Measurements from ENCODE around the gene AK9.
"Not testable (repeated sequence)": the region's sequence is repeated elsewhere in the genome, so short reads cannot be mapped to it uniquely, and the experiment has no call there.

AK9 gene

GRCh38 chr6:109628158-109629000 is 62.6 kb downstream of the AK9 start:
- H3K4me3 ChIP-seq (ENCODE audit: low read depth, low read length): no peak overlapping the region

GRCh38 chr6:109626311-109626710 is 64.7 kb downstream of the AK9 start:
- H3K4me3 ChIP-seq (ENCODE audit: low read depth, low read length): no peak overlapping the region

DNA sequence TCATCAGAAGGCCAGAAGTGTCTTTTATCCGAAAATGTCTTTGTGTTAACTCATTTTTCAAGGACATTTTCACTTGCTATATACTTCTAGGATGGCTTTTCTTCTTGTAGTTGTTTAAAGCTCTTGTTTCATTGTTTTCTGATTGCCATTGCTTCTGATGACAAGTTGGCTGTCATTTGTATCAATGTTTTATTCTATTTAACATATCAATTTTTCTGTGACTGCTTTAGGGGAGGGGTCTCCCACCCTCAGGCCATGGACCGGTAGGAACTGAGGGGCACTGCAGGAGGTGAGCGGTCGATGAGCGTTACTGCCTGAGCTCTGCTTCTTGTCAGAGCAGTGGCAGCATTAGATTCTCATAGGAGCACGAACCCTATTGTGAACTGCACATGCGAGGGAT is 65.8 kb downstream of the AK9 start:
- no peak overlapping the region for H3K4me3 ChIP-seq (ENCODE audit: low read depth, low read length)

DNA sequence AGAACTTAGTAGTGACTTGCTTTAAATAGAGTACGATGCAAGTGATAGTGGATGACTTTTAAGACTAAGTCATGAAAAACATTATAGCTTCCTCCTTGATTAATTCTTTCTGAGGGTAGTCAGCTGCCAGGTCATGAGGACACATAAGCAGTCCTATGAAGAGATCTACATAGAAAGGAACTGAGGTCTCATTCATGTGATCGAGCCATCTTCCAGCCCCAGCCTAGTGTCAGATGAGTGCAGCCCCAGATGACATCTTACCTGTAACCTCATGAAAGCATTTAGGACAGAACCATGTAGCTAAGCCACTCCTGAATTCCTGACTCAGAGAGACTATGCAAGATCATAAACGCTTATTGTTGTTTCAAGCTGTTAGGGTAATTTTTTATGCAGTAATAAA is 67.7 kb downstream of the AK9 start:
- no peak overlapping the region for H3K4me3 ChIP-seq (ENCODE audit: low read depth, low read length)

- no peak overlapping the region for H3K4me3 ChIP-seq (ENCODE audit: low read depth, low read length)
These were observed 78.7 kb downstream of the AK9 start for GRCh38 chr6:109612268-109612667.

- H3K4me3 ChIP-seq (ENCODE audit: low read depth, low read length): no peak overlapping the region
These were observed 79.5 kb downstream of the AK9 start for GRCh38 chr6:109611502-109611901.

GRCh38 chr6:109610590-109610989 is 80.4 kb downstream of the AK9 start:
- no peak overlapping the region for H3K4me3 ChIP-seq (ENCODE audit: low read depth, low read length)

GRCh38 chr6:109609737-109610136 is 81.3 kb downstream of the AK9 start:
- no peak overlapping the region for H3K4me3 ChIP-seq (ENCODE audit: low read depth, low read length)

DNA sequence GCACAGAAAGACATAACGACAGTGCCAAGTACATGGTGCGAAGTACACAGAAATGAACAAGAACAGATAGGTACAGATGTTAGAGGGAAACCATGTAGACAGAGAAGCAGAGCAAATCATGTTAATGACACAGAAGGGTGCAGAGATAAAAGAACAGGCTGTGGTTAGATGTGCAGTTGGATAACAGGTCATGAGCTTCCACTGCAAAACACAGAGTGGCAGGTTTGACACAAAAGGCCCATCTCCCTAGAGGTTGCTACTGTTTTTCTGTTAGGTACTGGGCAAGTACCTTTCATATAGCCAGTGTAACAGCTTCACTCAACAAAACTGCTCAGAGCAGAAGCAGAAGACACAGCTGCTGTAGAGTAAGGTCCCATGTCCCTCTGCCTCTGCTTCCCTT is 84.6 kb downstream of the AK9 start:
- no peak overlapping the region for H3K4me3 ChIP-seq (ENCODE audit: low read depth, low read length)

DNA sequence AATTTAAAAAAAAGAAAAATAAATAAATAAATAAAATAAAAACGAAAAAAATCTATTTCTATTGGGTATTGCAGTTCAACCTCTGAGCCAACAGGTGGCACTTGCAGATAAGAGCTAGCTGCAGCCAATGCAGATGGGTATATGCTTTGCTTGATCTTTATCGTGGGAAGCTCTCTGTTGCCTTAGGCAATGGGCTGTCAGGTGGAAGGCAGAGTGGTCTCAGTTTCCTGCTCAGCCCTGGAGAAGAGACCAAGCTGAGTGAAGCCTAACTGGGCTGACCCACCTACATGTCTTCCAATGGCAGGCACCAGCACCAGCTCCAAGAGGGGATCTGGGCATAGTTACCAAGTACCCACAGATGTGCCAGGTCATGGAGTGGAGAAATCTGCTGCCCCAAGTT is 95.0 kb downstream of the AK9 start:
- no peak overlapping the region for H3K4me3 ChIP-seq (ENCODE audit: low read depth, low read length)

DNA sequence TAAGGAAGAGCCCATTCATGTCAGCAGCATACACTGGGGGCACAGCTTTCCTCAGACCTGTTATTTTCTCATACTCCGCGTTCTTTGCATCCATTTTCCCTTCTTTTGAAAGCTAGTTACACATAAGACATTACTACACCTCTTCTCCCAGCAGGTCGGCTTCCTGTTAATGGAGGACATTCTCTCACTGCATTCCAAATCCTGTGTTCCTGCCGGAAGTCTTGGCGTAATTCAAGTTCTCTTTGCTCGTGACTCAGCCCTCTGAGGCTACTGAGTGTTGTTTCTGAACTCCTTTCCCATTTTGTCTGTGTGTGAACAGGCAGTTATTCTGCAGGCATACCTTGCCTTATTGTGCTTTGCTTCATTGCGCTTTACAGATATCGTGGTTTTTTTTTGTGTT is 110.5 kb downstream of the AK9 start:
- H3K4me3 ChIP-seq (ENCODE audit: low read depth, low read length): no peak overlapping the region

- H3K4me3 ChIP-seq (ENCODE audit: low read depth, low read length): no peak overlapping the region
These were observed 111.6 kb downstream of the AK9 start for GRCh38 chr6:109579361-109579760.

DNA sequence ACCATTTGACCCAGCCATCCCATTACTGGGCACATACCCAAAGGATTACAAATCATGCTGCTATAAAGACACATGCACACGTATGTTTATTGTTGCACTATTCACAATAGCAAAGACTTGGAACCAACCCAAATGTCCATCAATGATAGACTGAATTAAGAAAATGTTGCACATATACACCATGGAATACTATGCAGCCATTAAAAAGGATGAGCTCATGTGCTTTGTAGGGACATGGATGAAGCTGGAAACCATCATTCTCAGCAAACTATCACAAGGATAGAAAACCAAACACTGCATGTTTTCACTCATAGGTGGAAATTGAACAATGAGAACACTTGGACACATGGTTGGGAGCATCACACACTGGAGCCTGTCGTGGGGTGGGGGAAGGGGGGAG is 121.1 kb downstream of the AK9 start:
- H3K4me3 ChIP-seq (ENCODE audit: low read depth, low read length): not testable (repeated sequence)

GRCh38 chr6:109561844-109562243 is 129.2 kb downstream of the AK9 start:
- H3K4me3 ChIP-seq (ENCODE audit: low read depth, low read length): no peak overlapping the region

DNA sequence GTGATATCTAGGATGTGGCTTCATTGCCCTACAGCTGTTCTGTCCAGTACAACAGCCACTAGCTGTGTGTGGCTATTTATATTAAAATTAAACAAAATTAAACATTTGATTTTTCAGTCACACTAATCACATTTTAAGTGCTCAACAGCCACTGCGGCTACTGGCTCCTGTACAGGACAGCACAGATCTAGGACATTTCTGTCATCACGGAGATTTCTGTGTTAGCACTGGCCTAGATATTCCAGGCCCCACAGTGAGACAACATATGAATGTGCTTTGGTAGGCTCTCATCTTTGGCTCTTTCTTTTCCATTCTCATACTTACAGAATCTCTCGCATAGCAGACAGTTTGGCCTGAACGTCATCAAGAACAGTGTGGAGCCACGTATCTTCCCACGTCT is 159.6 kb downstream of the AK9 start:
- H3K4me3 ChIP-seq (ENCODE audit: low read depth, low read length): no peak overlapping the region

- no peak overlapping the region for H3K4me3 ChIP-seq (ENCODE audit: low read depth, low read length)
These were observed 163.0 kb downstream of the AK9 start for GRCh38 chr6:109527989-109528388.

DNA sequence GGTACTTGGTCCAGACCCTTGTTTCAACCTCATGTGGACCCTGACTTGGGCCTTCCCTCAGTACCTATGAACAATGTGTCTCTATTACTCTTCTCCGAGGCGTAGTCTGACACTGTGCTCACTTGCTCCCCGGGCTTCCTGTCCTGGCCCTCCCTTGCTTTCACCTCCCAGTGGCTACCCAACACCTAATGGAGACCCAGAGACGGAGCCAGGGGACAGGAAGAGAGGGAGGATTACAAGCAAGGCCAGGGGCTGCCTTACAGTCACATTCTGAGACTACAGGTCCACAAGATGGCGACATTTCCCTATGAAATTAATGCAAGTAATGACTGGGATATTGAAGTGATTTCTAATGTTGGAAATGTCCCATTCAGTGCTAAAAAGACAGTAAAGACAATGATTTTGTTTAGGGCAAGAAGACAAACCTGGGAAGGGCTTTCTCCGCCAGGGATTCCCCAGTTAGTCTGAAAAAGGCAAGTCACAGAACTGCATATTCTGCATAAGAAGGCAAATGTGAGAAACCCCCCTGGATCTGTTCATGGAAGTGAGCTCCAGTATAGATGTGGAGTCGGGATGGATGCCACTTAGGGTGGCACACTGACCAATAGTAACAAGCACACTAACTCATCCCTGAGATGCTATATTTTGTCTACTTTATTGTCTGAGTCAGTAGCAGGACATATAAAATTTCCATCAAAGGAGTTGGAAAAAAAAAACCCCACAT is 163.9 kb downstream of the AK9 start:
- H3K4me3 ChIP-seq (ENCODE audit: low read depth, low read length): no peak overlapping the region

DNA sequence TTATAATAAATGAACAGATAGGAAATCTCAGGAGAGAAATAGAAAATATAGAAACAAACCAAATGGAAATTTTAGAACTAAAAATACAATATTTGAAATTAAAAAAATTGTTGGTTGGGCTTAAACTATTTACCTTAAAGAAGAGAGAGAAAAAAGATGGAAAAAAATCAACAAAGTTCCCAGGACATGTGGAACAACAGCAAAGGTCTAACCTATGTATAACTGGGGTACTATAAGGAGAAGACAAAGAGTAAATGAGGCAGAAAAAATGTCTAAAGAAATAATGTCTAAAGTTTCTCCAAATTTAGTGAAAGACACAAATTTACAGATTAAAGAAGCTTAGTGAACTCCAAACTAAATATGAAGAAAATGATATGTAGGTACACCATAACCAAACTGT is 166.9 kb downstream of the AK9 start:
- H3K4me3 ChIP-seq (ENCODE audit: low read depth, low read length): no peak overlapping the region

- H3K4me3 ChIP-seq (ENCODE audit: low read depth, low read length): no peak overlapping the region
These were observed 167.5 kb downstream of the AK9 start for GRCh38 chr6:109523478-109523877.

DNA sequence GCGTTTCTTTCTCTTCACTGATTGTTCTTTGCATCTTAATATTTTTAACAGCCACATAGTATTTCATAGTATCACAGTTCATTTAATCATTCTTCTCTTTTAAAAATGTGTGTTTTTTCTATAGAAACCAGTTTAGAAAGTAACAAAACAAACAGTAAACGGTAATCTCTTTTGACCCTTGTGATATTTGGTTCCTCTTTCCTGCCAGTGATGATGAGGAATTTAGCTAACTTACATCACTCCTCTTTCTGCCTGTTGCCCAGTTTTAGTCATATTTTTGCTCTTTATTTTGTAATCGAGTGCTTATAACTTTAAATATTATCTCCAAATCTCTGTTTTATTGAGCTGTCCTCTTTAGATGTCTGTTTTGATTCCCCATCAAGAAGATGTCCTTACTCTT is 169.9 kb downstream of the AK9 start:
- H3K4me3 ChIP-seq (ENCODE audit: low read depth, low read length): no peak overlapping the region

GRCh38 chr6:109519647-109520046 is 171.4 kb downstream of the AK9 start:
- not testable (repeated sequence) for H3K4me3 ChIP-seq (ENCODE audit: low read depth, low read length)

GRCh38 chr6:109516929-109517328 is 174.1 kb downstream of the AK9 start:
- H3K4me3 ChIP-seq (ENCODE audit: low read depth, low read length): no peak overlapping the region
